OCI-LY1 (cell line): ENCODE measurements around the gene MCC.

Experiments
- H2AFZ ChIP-seq: fragments of 200-600 bp; sonication (generic), shearing (Covaris generic); 2 replicates; pipeline ENCODE4 v1.6.0; 2014; ENCODE audit warnings: antibody characterized with exemption, mild to moderate bottlenecking, low read length
- H3F3A ChIP-seq: fragments of 200-600 bp; sonication (generic), shearing (Covaris generic); 2 replicates; pipeline ENCODE4 v1.6.0; 2014; ENCODE audit warnings: mild to moderate bottlenecking, antibody characterized with exemption, low read length, moderate library complexity; ENCODE audit not compliant: insufficient read depth
- H3K27ac ChIP-seq: fragments of 200-600 bp; sonication (generic); 2 replicates; pipeline ENCODE4 v1.5.1; 2014; ENCODE audit warnings: low read length, mixed run types, mild to moderate bottlenecking, low read depth; ENCODE audit not compliant: poor library complexity, severe bottlenecking
- H3K27me3 ChIP-seq: fragments of 200-600 bp; sonication (generic); 2 replicates; pipeline ENCODE4 v1.6.0; 2014; ENCODE audit warnings: antibody characterized with exemption, mild to moderate bottlenecking, low read length, moderate library complexity; ENCODE audit not compliant: insufficient read depth
- H3K36me3 ChIP-seq: fragments of 200-600 bp; sonication (generic); 2 replicates; pipeline ENCODE4 v1.6.1; 2014; ENCODE audit warnings: mild to moderate bottlenecking, antibody characterized with exemption, low read length, moderate library complexity, mixed read lengths; ENCODE audit not compliant: insufficient read depth
- H3K4me1 ChIP-seq: fragments of 200-600 bp; sonication (generic); 2 replicates; pipeline ENCODE4 v1.5.1; 2014; ENCODE audit warnings: mild to moderate bottlenecking, low read length, moderate library complexity; ENCODE audit not compliant: insufficient read depth, severe bottlenecking
- H3K4me2 ChIP-seq: fragments of 200-600 bp; sonication (generic), shearing (Covaris generic); 2 replicates; pipeline ENCODE4 v1.6.1; 2014; ENCODE audit warnings: low read length
- H3K4me3 ChIP-seq: fragments of 200-600 bp; sonication (generic); 2 replicates; pipeline ENCODE4 v1.5.1; 2014; ENCODE audit warnings: low read length, low read depth, mild to moderate bottlenecking, mixed read lengths; ENCODE audit not compliant: poor library complexity, severe bottlenecking
- H3K79me2 ChIP-seq: fragments of 200-600 bp; shearing (Covaris generic); 2 replicates; pipeline ENCODE4 v1.6.1; 2016; ENCODE audit warnings: mixed run types, low read length, mixed read lengths; ENCODE audit not compliant: insufficient read depth
- H3K9ac ChIP-seq: fragments of 200-600 bp; sonication (generic), shearing (Covaris generic); 2 replicates; pipeline ENCODE4 v1.6.1; 2014; ENCODE audit warnings: mild to moderate bottlenecking, low read length, mixed read lengths
- H3K9me2 ChIP-seq: fragments of 200-600 bp; sonication (generic), shearing (Covaris generic); 2 replicates; pipeline ENCODE4 v1.6.1; 2014; ENCODE audit warnings: low read depth, mild to moderate bottlenecking, low read length, mixed read lengths
- H3K9me3 ChIP-seq: fragments of 200-600 bp; shearing (Covaris generic); 2 replicates; pipeline ENCODE4 v1.6.1; 2014; ENCODE audit warnings: low read length, mixed read lengths
- H4K20me1 ChIP-seq: fragments of 200-600 bp; sonication (generic), shearing (Covaris generic); 2 replicates; pipeline ENCODE4 v1.6.0; 2016; ENCODE audit warnings: mild to moderate bottlenecking, low read length; ENCODE audit not compliant: insufficient read depth
- EZH2 ChIP-seq: fragments of 200-600 bp; sonication (generic), shearing (Covaris generic); IDR thresholded peaks from 2 replicates; pipeline ENCODE4 v1.8.0; 2017; ENCODE audit warnings: borderline replicate concordance, mixed run types, mild to moderate bottlenecking, antibody characterized with exemption, low read length, moderate library complexity, mixed read lengths
- TF ChIP-seq, protein P1 (sequence below): fragments of 200-600 bp; sonication (generic), shearing (Covaris generic); IDR thresholded peaks from 2 replicates; pipeline ENCODE4 v1.5.1; 2017; ENCODE audit warnings: mild to moderate bottlenecking, antibody characterized with exemption, low read length, moderate library complexity, mixed read lengths

Gene MCC

DNA sequence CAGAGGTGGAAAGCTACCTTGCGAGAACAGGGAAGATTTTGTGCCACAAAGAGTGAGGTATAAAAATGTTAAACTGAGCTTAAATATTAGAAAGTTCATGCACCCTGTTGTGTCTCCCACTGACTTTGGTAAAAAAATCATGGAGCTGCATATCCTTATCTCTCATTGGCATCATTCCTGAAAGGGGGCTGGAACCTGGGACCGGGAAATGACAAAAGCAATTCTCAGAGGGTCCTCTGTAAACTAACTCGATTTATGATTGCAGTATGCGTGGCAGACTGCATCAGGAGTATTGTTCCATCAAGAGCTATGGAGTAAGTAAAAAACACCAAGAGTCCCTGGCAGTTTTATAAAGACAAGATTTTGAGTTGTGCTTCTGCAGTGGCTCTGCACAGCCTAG is 362.9 kb downstream of the MCC start:
- Histone ChIP-seq H3K9ac (no peak overlapping the region), H3K27me3 (no peaks in the 10 kb centered on the region), H3K36me3 (no peaks in the 10 kb centered on the region), H3K4me1 (no peaks in the 10 kb centered on the region), H3K9me2 (no peaks in the 10 kb centered on the region), H3K4me2 (no peak overlapping the region), H3K9me3 (no peaks in the 10 kb centered on the region), H3K27ac (no peak overlapping the region), H4K20me1 (no peaks in the 10 kb centered on the region), H3K79me2 (no peaks in the 10 kb centered on the region), H3K4me3 (no peak overlapping the region), H2AFZ (no peak overlapping the region), H3F3A (no peaks in the 10 kb centered on the region)
- TF ChIP-seq, protein P1, sequence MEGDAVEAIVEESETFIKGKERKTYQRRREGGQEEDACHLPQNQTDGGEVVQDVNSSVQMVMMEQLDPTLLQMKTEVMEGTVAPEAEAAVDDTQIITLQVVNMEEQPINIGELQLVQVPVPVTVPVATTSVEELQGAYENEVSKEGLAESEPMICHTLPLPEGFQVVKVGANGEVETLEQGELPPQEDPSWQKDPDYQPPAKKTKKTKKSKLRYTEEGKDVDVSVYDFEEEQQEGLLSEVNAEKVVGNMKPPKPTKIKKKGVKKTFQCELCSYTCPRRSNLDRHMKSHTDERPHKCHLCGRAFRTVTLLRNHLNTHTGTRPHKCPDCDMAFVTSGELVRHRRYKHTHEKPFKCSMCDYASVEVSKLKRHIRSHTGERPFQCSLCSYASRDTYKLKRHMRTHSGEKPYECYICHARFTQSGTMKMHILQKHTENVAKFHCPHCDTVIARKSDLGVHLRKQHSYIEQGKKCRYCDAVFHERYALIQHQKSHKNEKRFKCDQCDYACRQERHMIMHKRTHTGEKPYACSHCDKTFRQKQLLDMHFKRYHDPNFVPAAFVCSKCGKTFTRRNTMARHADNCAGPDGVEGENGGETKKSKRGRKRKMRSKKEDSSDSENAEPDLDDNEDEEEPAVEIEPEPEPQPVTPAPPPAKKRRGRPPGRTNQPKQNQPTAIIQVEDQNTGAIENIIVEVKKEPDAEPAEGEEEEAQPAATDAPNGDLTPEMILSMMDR = no peak
- no peak for TF ChIP-seq EZH2

DNA sequence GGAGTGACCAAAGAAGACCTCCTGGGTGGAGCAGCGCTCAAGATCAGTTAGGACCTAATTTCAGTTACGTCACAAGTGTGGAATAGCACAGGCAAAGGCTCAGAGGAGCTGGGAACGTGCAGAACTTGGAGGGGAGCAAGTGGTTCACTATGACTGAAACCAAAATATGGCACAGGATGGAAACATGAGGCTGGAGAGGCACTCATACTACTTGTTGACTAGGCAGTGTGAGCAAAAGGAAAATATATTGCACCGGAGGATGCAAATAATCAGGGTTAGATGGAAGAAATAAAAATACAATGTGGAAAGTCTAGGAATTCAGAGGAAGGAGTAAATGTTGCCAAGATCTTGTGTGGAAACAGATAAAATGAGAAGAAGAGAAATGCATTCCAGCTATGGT is 363.3 kb downstream of the MCC start:
- no peak overlapping the region for H3K9ac ChIP-seq
- no peaks in the 10 kb centered on the region for H3K79me2 ChIP-seq
- no peaks in the 10 kb centered on the region for H3K27me3 ChIP-seq
- no peak overlapping the region for H3K4me2 ChIP-seq
- TF ChIP-seq, protein P1 = no peak
- no peak for TF ChIP-seq EZH2
- no peaks in the 10 kb centered on the region for H3K36me3 ChIP-seq
- H2AFZ ChIP-seq = no peak overlapping the region
- no peaks in the 10 kb centered on the region for H3K9me3 ChIP-seq
- H3K4me1 ChIP-seq = no peaks in the 10 kb centered on the region
- no peaks in the 10 kb centered on the region for H4K20me1 ChIP-seq
- H3K9me2 ChIP-seq = no peaks in the 10 kb centered on the region
- H3K27ac ChIP-seq = no peak overlapping the region
- H3F3A ChIP-seq = no peaks in the 10 kb centered on the region
- H3K4me3 ChIP-seq = no peak overlapping the region

DNA sequence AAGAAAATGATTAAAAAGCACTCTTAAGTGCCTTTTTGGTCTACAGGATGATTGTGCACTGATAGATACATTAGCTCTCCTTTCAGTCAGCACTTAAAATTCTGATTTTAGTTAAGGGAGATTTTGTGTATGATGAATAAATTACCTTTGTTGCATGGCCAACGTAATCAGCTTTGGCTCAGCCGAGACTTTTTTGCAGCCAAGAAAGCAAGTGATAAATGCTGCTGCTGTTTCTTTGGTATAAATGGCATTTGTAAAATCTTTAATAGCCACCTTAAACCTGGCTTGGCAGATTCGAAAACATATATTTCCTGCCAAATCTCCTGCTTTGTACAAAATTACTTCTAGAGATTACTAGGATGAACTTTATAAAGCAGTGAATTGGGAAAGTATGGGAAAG is 364.0 kb downstream of the MCC start:
- Histone ChIP-seq H3K4me2 (no peak overlapping the region), H3K79me2 (no peaks in the 10 kb centered on the region), H3K9ac (no peak overlapping the region), H3K9me2 (no peaks in the 10 kb centered on the region), H3K4me3 (no peak overlapping the region), H3F3A (no peaks in the 10 kb centered on the region), H3K27ac (no peak overlapping the region), H3K4me1 (no peaks in the 10 kb centered on the region), H3K27me3 (no peaks in the 10 kb centered on the region), H2AFZ (no peak overlapping the region), H3K9me3 (no peaks in the 10 kb centered on the region), H4K20me1 (no peaks in the 10 kb centered on the region), H3K36me3 (no peaks in the 10 kb centered on the region)
- TF ChIP-seq, protein P1 = no peak
- TF ChIP-seq EZH2 = no peak
